OCI-LY7 (cell line): ENCODE results near the gene IL2RG. TPM values are rescaled to one million over a fixed set of nuclear protein-coding genes. Genes with fewer than 3 reads are reported as not detected.

Experiments
- BruUV-seq: library from RNA; stranded (reverse); fragments of 400-500 nt; replicated peaks from 2 replicates; lab custom pipeline; 2021; lab: Mats Ljungman, UMichigan
- CTCF ChIA-PET: fragments of 300-600 bp; sonication (Branson Sonifier 250); formaldehyde crosslinking; loops from one replicate; lab custom pipeline; 2022; ENCODE audit warnings: antibody characterized with exemption; ENCODE audit not compliant: unreplicated experiment; lab: Charles Lee
- POLR2A ChIA-PET: fragments of 300-600 bp; sonication (Branson Sonifier 250); formaldehyde crosslinking; loops from one replicate; lab custom pipeline; 2022; ENCODE audit warnings: antibody characterized with exemption; lab: Charles Lee
- DNase-seq: peaks from one replicate; pipeline ENCODE4 v3.0.0-alpha.2; 2015; ENCODE audit warnings: low spot score
- H2AFZ ChIP-seq: fragments of 200-600 bp; sonication (generic), shearing (Covaris generic); 2 replicates; pipeline ENCODE4 v1.6.1; 2014; ENCODE audit warnings: mild to moderate bottlenecking, antibody characterized with exemption, low read length, moderate library complexity
- H3K27ac ChIP-seq: fragments of 200-600 bp; sonication (generic); 2 replicates; pipeline ENCODE4 v1.5.1; 2014; ENCODE audit warnings: mixed run types, low read depth, mild to moderate bottlenecking, moderate library complexity, low read length, inconsistent platforms; ENCODE audit not compliant: poor library complexity, severe bottlenecking
- H3K36me3 ChIP-seq: fragments of 200-600 bp; sonication (generic); 2 replicates; pipeline ENCODE4 v1.6.1; 2014; ENCODE audit warnings: mild to moderate bottlenecking, antibody characterized with exemption, low read length, moderate library complexity, mixed read lengths; ENCODE audit not compliant: insufficient read depth
- H3K4me1 ChIP-seq: fragments of 200-600 bp; sonication (generic); 2 replicates; pipeline ENCODE4 v1.5.1; 2014; ENCODE audit warnings: mild to moderate bottlenecking, low read length; ENCODE audit not compliant: insufficient read depth, poor library complexity, severe bottlenecking
- H3K4me2 ChIP-seq: fragments of 200-600 bp; sonication (generic); 2 replicates; pipeline ENCODE4 v1.6.1; 2014; ENCODE audit warnings: mild to moderate bottlenecking, low read length
- H3K4me3 ChIP-seq: fragments of 200-600 bp; sonication (generic); 2 replicates; pipeline ENCODE4 v1.5.1; 2014; ENCODE audit warnings: mild to moderate bottlenecking, low read depth, low read length; ENCODE audit not compliant: poor library complexity, severe bottlenecking
- H3K79me2 ChIP-seq: fragments of 200-600 bp; sonication (generic); 2 replicates; pipeline ENCODE4 v1.6.1; 2016; ENCODE audit warnings: low read depth, mild to moderate bottlenecking, low read length, moderate library complexity, mixed read lengths; ENCODE audit not compliant: insufficient read depth
- H3K9me2 ChIP-seq: fragments of 200-600 bp; sonication (generic); 2 replicates; pipeline ENCODE4 v1.6.1; 2016; ENCODE audit warnings: mild to moderate bottlenecking, low read length, mixed read lengths; ENCODE audit not compliant: insufficient read depth
- H3K9me3 ChIP-seq: fragments of 200-600 bp; sonication (generic); 2 replicates; pipeline ENCODE4 v1.6.1; 2014; ENCODE audit warnings: mild to moderate bottlenecking, mixed run types, low read length, mixed read lengths
- H4K20me1 ChIP-seq: fragments of 200-600 bp; sonication (generic); 2 replicates; pipeline ENCODE4 v1.6.1; 2014; ENCODE audit warnings: mild to moderate bottlenecking, antibody characterized with exemption, low read length, moderate library complexity, mixed read lengths; ENCODE audit not compliant: insufficient read depth
- EZH2phosphoT487 ChIP-seq: fragments of 200-600 bp; sonication (generic); IDR thresholded peaks from 2 replicates; pipeline ENCODE4 v1.6.1; 2018; ENCODE audit warnings: low read depth, borderline replicate concordance, mild to moderate bottlenecking, mixed run types, antibody characterized with exemption, low read length, moderate library complexity, mixed read lengths
- intact Hi-C: fragments of 100-400 bp; cut with micrococcal nuclease; formaldehyde crosslinking; loops from one replicate; pipeline ENCODE4 v1.10.0; 2022; ENCODE audit not compliant: unreplicated experiment
- total RNA-seq, 2 experiments: library from RNA; depleted of rRNA in 1 of 2; stranded (reverse); fragments of >200 nt in 1 of 2; shearing (Covaris generic) in 1 of 2; gene quantifications; 2 replicates each; pipeline ENCODE4 v1.2.3, GENCODE V29; 2014 to 2022
- TF ChIP-seq, protein P1 (sequence below): fragments of 200-600 bp; sonication (generic); conservative IDR thresholded peaks from 2 replicates; pipeline ENCODE4 v1.5.1; 2014; ENCODE audit warnings: mild to moderate bottlenecking, antibody characterized with exemption, low read length, moderate library complexity, mixed read lengths

Gene IL2RG
- total RNA-seq, 2 experiments from 2014 or later = 21.5 to 33.6 TPM

DNA sequence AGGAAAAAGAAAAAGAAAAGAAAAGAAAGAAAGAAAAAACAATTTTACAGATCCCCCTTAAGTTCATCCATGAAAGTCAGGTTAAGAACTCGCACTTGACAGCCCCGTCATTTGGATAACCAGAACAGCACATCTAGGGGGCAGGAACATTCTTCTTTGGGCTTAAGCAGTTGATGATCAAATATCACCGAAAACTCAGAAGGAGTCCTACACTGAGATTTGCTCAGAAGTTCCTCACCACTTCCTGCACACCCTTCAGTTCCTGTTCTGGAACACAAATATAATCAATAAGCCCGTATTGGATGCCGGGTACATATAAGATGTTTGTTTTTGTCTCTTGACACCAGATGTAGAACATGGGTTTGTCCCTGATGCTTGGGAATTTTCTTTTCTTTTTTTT lies 48.0 kb upstream of the IL2RG start:
- Histone ChIP-seq H3K79me2 (no peaks in the 10 kb centered on the region), H2AFZ (no peak overlapping the region), H4K20me1 (no peaks in the 10 kb centered on the region), H3K27ac (no peak overlapping the region), H3K9me3 (no peaks in the 10 kb centered on the region), H3K9me2 (no peaks in the 10 kb centered on the region), H3K4me3 (no peak overlapping the region), H3K4me1 (no peaks in the 10 kb centered on the region), H3K4me2 (no peak overlapping the region), H3K36me3 (peaks cover 16% of the 10 kb centered on the region; the same call in 1 of the 2 replicates)
- ChIA-PET CTCF (interaction anchor here (0.6 kb wide), 1 partner anchor 23 kb away, joined by 3 read pairs; no protein-coding TSS in a partner anchor), POLR2A (interaction anchor here (0.6 kb wide), 1 partner anchor 129 kb away, joined by 8 read pairs; no protein-coding TSS in a partner anchor)
- intact Hi-C loops = no loop called here
- no peak for TF ChIP-seq EZH2phosphoT487
- TF ChIP-seq, protein P1, sequence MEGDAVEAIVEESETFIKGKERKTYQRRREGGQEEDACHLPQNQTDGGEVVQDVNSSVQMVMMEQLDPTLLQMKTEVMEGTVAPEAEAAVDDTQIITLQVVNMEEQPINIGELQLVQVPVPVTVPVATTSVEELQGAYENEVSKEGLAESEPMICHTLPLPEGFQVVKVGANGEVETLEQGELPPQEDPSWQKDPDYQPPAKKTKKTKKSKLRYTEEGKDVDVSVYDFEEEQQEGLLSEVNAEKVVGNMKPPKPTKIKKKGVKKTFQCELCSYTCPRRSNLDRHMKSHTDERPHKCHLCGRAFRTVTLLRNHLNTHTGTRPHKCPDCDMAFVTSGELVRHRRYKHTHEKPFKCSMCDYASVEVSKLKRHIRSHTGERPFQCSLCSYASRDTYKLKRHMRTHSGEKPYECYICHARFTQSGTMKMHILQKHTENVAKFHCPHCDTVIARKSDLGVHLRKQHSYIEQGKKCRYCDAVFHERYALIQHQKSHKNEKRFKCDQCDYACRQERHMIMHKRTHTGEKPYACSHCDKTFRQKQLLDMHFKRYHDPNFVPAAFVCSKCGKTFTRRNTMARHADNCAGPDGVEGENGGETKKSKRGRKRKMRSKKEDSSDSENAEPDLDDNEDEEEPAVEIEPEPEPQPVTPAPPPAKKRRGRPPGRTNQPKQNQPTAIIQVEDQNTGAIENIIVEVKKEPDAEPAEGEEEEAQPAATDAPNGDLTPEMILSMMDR = no peak
- no peak for DNase-seq
- no TSS peak for BruUV-seq

DNA sequence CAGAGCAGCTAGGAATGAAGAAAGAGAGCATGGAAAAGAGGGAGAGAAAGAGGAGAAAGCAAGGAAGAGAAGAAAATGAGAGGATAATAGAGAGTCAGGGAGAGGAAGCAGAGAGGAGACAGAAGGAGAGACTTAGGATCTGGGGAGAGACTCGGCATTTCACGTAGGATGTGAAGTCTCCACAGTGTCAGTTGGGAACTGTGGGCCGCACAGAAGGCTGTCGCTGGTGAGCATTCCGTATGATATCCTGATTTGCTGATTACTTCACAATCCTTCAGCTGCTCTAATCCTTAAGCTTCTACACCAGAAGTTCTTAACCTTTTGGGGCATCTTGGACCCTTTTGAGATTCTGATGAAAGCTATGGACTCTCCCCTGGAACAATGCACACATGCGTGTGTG lies 47.2 kb upstream of the IL2RG start:
- peaks cover 16% of the 10 kb centered on the region; the same call in 1 of the 2 replicates for H3K36me3 ChIP-seq
- BruUV-seq = no TSS peak
- no peak overlapping the region for H3K27ac ChIP-seq
- no peak overlapping the region for H3K4me3 ChIP-seq
- H3K79me2 ChIP-seq = no peaks in the 10 kb centered on the region
- TF ChIP-seq, protein P1 = no peak
- no peak for TF ChIP-seq EZH2phosphoT487
- no peaks in the 10 kb centered on the region for H3K9me2 ChIP-seq
- no peaks in the 10 kb centered on the region for H4K20me1 ChIP-seq
- POLR2A ChIA-PET = no interaction called here
- intact Hi-C loops = no loop called here
- H3K4me1 ChIP-seq = no peaks in the 10 kb centered on the region
- no peak for DNase-seq
- CTCF ChIA-PET = no interaction called here
- no peak overlapping the region for H3K4me2 ChIP-seq
- H2AFZ ChIP-seq = no peak overlapping the region
- H3K9me3 ChIP-seq = no peaks in the 10 kb centered on the region

DNA sequence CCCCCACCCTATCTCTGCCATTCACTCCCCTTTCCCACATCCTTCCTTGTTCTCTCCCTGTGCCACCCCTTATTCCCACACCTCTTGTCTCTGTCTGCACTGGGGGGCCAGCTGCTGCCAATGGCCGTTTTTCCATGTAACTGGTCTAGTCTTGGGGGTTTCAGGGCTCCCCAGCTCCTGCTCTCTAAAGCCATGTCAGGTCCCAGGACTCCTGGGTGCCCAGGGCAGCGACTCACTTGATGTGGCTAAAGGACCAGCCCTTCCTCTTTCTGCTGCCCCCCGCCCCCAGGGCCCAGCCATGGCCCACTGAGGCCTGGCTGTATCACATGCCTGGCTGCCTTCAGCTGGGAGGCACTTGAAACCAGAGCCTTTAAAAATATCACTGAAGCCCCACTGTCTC lies 43.3 kb upstream of the IL2RG start:
- no peak overlapping the region for H3K4me3 ChIP-seq
- no peaks in the 10 kb centered on the region for H3K79me2 ChIP-seq
- TF ChIP-seq EZH2phosphoT487 = no peak
- TF ChIP-seq, protein P1 = no peak
- no peaks in the 10 kb centered on the region for H4K20me1 ChIP-seq
- no TSS peak for BruUV-seq
- H3K9me3 ChIP-seq = no peaks in the 10 kb centered on the region
- no peaks in the 10 kb centered on the region for H3K4me1 ChIP-seq
- no peak overlapping the region for H2AFZ ChIP-seq
- no peaks in the 10 kb centered on the region for H3K36me3 ChIP-seq
- intact Hi-C loops = no loop called here
- CTCF ChIA-PET = no interaction called here
- DNase-seq = no peak
- H3K4me2 ChIP-seq = no peak overlapping the region
- H3K27ac ChIP-seq = no peak overlapping the region
- POLR2A ChIA-PET = no interaction called here
- H3K9me2 ChIP-seq = no peaks in the 10 kb centered on the region
